ENCODE measurements around the gene LIMK2. TPM values are rescaled to one million over a fixed set of nuclear protein-coding genes. Genes with fewer than 3 reads are reported as not detected.
A peak's percentile ranks its signal among the peaks of the same experiment; 100 is the strongest.

The LIMK2 gene
- total and polyA plus RNA-seq, 10 of the 15 experiments (the other 5 are each of a cell fraction or from before 2014, with no cell fraction given) = 2.9 to 40.4 (median 26.7) TPM

DNA sequence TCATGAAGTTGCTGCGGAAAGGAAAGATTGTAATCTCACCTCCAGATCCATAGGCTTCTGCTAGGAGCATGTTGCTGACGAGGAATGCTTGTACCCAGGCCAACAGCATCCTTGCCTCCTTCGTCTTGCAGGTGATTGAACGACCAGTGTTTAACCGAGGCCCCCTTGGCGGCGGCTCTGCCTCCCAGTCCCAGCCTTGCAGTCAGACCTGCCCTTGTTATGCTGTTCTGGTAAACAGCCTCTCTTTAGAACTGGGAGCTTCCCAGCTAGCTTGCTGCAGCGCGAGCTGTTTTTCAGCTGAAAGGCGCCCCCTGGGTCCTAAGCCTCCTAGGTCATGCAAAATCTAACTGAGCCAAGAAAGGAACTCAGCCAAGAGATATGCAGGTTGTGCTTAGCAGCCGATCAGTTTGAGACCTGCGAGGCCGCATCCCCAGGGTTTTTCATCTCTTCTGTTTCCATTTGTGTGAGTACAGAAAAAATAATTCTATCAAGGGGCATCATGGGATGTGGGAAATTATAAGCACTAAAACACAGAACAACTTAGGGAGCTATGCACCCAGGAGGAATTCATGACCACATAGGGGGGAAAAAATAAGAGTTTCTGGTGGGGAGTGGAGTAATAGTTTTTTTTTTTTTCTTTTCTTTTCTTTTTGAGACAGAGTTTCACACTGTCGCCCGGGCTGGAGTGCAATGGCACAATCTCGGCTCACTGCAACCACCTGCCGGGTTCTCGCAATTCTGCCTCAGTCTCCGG is 80.3 kb downstream of the LIMK2 start, which contains the start of gene PIK3IP1 (continued):
- no peak for TF ChIP-seq E4F1 (IDR thresholded peaks at IDR 0.05; ENCODE audit: borderline replicate concordance, partially characterized antibody)
- TF ChIP-seq, protein P1, sequence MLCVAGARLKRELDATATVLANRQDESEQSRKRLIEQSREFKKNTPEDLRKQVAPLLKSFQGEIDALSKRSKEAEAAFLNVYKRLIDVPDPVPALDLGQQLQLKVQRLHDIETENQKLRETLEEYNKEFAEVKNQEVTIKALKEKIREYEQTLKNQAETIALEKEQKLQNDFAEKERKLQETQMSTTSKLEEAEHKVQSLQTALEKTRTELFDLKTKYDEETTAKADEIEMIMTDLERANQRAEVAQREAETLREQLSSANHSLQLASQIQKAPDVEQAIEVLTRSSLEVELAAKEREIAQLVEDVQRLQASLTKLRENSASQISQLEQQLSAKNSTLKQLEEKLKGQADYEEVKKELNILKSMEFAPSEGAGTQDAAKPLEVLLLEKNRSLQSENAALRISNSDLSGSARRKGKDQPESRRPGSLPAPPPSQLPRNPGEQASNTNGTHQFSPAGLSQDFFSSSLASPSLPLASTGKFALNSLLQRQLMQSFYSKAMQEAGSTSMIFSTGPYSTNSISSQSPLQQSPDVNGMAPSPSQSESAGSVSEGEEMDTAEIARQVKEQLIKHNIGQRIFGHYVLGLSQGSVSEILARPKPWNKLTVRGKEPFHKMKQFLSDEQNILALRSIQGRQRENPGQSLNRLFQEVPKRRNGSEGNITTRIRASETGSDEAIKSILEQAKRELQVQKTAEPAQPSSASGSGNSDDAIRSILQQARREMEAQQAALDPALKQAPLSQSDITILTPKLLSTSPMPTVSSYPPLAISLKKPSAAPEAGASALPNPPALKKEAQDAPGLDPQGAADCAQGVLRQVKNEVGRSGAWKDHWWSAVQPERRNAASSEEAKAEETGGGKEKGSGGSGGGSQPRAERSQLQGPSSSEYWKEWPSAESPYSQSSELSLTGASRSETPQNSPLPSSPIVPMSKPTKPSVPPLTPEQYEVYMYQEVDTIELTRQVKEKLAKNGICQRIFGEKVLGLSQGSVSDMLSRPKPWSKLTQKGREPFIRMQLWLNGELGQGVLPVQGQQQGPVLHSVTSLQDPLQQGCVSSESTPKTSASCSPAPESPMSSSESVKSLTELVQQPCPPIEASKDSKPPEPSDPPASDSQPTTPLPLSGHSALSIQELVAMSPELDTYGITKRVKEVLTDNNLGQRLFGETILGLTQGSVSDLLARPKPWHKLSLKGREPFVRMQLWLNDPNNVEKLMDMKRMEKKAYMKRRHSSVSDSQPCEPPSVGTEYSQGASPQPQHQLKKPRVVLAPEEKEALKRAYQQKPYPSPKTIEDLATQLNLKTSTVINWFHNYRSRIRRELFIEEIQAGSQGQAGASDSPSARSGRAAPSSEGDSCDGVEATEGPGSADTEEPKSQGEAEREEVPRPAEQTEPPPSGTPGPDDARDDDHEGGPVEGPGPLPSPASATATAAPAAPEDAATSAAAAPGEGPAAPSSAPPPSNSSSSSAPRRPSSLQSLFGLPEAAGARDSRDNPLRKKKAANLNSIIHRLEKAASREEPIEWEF (IDR thresholded peaks at IDR 0.05; ENCODE audit: insufficient replicate concordance, low read depth, low read length) = no peak
- no peak for TF ChIP-seq BACH1 (IDR thresholded peaks at IDR 0.05; ENCODE audit: borderline replicate concordance)
- no peak for TF ChIP-seq NR2C1 (IDR thresholded peaks at IDR 0.05)
- TF ChIP-seq, protein P2, sequence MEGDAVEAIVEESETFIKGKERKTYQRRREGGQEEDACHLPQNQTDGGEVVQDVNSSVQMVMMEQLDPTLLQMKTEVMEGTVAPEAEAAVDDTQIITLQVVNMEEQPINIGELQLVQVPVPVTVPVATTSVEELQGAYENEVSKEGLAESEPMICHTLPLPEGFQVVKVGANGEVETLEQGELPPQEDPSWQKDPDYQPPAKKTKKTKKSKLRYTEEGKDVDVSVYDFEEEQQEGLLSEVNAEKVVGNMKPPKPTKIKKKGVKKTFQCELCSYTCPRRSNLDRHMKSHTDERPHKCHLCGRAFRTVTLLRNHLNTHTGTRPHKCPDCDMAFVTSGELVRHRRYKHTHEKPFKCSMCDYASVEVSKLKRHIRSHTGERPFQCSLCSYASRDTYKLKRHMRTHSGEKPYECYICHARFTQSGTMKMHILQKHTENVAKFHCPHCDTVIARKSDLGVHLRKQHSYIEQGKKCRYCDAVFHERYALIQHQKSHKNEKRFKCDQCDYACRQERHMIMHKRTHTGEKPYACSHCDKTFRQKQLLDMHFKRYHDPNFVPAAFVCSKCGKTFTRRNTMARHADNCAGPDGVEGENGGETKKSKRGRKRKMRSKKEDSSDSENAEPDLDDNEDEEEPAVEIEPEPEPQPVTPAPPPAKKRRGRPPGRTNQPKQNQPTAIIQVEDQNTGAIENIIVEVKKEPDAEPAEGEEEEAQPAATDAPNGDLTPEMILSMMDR (IDR thresholded peaks at IDR 0.05 in 2 of 3, conservative IDR thresholded peaks at IDR 0.05 in 1 of 3; ENCODE audit: control insufficient read depth in 2 of 3, extremely low read depth in 1 of 3, insufficient read depth in 1 of 3, low read depth in 3 of 3, low read length in 3 of 3) = peak; percentile 35 to 55 (median 51)
- TF ChIP-seq RCOR1 (conservative IDR thresholded peaks at IDR 0.05; ENCODE audit: low read depth, low read length) = no peak
- no peak for TF ChIP-seq ASH2L (IDR thresholded peaks at IDR 0.05; ENCODE audit: borderline replicate concordance, low read depth)
- 0 out of 2 replicates have a peak, but pooled peaks have one; percentile 17 for TF ChIP-seq EED (IDR thresholded peaks at IDR 0.05; ENCODE audit: low read depth)
- TF ChIP-seq IKZF2 (IDR thresholded peaks at IDR 0.05) = peak; percentile 36 to 50; a peak in 1 of 4 replicates
- no peak for TF ChIP-seq HDGF (IDR thresholded peaks at IDR 0.05)
- no peak for TF ChIP-seq USF2 (IDR thresholded peaks at IDR 0.05; ENCODE audit: borderline replicate concordance, low read depth, low read length)
- TF ChIP-seq, protein P3, sequence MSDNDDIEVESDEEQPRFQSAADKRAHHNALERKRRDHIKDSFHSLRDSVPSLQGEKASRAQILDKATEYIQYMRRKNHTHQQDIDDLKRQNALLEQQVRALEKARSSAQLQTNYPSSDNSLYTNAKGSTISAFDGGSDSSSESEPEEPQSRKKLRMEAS (IDR thresholded peaks at IDR 0.05; ENCODE audit: low read depth, low read length) = peak; percentile 38; the same call in 1 of the 2 replicates
- TF ChIP-seq, protein P4, sequence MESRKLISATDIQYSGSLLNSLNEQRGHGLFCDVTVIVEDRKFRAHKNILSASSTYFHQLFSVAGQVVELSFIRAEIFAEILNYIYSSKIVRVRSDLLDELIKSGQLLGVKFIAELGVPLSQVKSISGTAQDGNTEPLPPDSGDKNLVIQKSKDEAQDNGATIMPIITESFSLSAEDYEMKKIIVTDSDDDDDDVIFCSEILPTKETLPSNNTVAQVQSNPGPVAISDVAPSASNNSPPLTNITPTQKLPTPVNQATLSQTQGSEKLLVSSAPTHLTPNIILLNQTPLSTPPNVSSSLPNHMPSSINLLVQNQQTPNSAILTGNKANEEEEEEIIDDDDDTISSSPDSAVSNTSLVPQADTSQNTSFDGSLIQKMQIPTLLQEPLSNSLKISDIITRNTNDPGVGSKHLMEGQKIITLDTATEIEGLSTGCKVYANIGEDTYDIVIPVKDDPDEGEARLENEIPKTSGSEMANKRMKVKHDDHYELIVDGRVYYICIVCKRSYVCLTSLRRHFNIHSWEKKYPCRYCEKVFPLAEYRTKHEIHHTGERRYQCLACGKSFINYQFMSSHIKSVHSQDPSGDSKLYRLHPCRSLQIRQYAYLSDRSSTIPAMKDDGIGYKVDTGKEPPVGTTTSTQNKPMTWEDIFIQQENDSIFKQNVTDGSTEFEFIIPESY (IDR thresholded peaks at IDR 0.05) = no peak
- no peak for TF ChIP-seq PML (IDR thresholded peaks at IDR 0.05; ENCODE audit: low read length)
- peak; percentile 61; the same call in 1 of the 2 replicates for TF ChIP-seq NBN (IDR thresholded peaks at IDR 0.05)
- TF ChIP-seq NFYA (IDR thresholded peaks at IDR 0.05; ENCODE audit: borderline replicate concordance, low read depth, low read length) = no peak

All from GM12878 (cell line).